ENCODE measurements around the gene NAT10.
"Not testable (repeated sequence)": the region's sequence is repeated elsewhere in the genome, so short reads cannot be mapped to it uniquely, and the experiment has no call there.

DNA sequence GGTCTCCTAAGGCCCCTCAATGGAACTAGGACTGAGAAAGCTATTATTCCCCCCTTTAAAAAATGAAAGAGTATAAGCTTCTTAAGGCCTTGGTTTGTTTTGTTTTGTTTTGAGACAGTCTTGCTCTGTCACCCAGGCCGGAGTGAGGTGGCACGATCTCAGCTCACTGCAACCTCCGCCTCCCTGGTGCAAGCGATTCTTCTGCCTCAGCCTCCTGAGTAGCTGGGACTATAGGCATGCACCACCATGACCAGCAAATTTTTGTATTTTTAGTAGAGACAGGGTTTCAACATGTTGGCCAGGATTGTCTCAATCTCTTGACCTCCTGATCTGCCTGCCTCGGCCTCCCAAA lies 75.4 kb downstream of the NAT10 start:
- TF ChIP-seq PATZ1 (CRISPR knock-in tag; IDR thresholded peaks at IDR 0.05; ENCODE audit: borderline replicate concordance); CREB5 (CRISPR knock-in tag; IDR thresholded peaks at IDR 0.05; ENCODE audit: low read depth): not testable (repeated sequence)
